Endometrium (tissue), 2 donors: ENCODE measurements around the gene SDK1.
"Not testable (repeated sequence)": the region's sequence is repeated elsewhere in the genome, so short reads cannot be mapped to it uniquely, and the experiment has no call there.

Source experiments
- FAIRE-seq: peaks from 2 replicates; lab custom pipeline; 2012; peaks lifted over from hg19 to GRCh38; lab: Jason Lieb, UNC
- donor health status: control.
- donor health status: control.

SDK1 gene

GRCh38 chr7:4255336-4255735 lies 954.3 kb downstream of the SDK1 start:
- FAIRE-seq = no peak

DNA sequence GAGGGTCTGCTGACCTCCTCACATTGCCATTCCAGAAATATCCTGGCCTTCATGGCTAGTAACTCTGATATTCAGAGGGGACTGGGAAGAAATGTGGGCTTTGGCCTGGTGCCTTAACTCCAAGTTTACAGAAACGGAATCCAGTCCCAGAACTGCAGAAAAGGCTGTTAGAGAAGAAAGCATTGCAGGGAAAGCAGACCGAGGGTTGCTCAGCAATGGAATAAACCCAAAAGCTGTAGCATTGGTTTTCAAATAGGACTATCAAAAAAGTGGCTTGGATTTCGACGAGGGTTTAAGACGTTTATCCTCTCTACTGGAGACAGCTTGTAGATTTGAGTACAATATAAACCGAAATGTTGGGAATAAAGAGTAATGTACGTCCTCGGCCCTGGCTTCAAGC lies 955.2 kb downstream of the SDK1 start:
- no peak for FAIRE-seq

DNA sequence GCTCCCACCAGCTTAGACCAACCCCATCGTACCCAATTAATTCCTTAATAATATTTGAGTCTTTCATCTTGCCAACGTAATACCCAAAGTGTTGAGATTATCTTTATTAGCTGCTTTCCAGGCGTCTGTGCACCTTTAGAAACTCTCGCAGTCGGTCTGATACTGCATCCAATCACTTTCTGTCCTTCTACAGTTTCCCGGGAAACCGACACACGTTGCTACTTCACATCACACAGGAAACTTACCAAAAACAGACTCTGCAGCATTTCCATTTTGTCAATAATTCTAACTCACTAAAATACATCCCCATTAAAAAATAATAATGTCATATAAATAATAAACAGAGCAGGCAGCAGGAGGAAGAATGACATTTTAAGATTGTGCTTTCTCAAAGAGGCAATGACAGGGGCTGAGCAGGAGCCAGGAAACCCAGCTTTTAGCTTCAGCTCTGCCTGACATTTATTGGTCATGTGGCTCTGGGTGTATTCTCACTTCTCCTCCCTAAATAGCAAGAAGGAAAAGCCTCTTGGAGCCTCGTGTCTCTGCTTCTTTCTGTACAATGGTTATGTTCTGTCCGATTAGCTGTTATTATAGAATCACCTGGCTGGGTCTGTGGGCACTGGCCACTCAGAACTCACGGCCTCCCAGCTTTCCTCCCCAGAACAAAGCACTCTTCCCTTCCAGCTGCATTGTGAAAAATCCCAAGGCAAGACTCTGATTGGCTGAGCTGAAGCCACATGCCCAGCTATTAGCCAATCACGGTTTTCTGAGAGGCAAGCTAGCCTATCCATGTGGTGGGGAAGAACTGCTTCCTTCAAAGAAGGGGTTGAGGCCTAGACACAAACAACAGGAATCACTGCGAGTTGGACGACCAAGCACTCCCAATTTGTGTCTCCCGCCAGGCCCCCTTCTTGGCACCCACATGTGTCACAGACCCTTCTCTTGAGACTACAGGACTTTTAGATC lies 956.4 kb downstream of the SDK1 start:
- FAIRE-seq = no peak

GRCh38 chr7:4260116-4260515 lies 959.1 kb downstream of the SDK1 start:
- not testable (repeated sequence) for FAIRE-seq

DNA sequence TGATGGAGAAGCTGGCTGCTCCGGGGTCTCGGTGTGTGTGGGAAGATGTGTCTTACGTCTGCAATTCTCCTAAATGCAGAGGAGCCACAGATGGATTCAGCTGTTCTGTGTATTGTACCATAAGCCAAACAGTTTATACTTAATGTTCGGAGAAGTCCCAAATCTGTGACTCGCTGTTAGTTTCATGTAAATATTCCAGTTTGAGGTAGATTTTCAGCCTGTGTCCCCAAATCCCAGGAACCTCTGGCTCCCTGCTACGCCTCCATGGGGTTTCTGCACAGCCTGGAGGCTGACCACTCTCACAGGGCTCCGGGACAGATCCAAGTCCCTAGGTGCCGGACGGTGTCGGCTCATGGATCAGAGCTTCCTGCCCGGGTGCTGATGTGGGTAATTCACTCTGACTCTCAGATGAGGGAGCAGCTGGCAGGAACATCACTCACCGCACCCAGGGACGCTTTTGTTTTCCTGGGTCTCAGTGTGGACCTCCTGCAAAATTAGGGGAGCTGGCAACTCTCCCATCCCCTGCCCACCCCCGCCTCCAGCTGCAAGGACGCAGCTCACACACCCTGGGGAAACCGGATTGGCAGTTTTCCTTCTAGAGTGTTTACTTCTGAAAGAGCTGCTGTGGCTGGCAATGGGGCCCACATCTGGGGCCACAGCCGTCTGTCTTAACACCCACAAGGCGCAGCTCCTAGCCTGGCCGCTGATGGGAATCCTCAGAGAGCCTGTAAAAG lies 960.0 kb downstream of the SDK1 start:
- FAIRE-seq = no peak

GRCh38 chr7:4261601-4261960 lies 960.5 kb downstream of the SDK1 start:
- no peak for FAIRE-seq

DNA sequence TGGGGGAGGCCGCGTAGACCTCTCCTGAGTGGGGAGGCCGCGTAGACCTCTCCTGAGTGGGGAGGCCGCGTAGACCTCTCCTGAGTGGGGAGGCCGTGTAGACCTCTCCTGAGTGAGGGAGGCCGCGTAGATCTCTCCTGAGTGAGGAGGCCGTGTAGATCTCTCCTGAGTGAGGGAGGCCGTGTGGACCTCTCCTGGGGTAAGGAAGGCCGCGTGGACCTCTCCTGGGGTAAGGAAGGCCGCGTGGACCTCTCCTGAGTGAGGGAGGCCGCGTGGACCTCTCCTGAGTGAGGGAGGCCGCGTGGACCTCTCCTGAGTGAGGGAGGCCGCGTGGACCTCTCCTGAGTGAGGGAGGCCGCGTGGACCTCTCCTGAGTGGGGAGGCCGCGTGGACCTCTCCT lies 963.2 kb downstream of the SDK1 start:
- not testable (repeated sequence) for FAIRE-seq

DNA sequence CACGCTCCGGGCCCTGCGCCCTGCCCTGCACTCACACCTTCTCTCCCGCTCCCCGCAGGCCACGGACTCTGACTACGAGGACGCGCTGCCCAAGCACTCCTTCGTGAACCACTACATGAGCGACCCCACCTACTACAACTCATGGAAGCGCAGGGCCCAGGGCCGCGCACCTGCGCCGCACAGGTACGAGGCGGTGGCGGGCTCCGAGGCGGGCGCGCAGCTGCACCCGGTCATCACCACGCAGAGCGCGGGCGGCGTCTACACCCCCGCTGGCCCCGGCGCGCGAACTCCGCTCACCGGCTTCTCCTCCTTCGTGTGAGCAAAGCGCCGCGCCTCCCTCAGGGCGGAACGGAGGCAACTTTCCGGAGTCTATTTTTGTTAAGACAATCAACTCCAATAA lies 964.0 kb downstream of the SDK1 start:
- no peak for FAIRE-seq

DNA sequence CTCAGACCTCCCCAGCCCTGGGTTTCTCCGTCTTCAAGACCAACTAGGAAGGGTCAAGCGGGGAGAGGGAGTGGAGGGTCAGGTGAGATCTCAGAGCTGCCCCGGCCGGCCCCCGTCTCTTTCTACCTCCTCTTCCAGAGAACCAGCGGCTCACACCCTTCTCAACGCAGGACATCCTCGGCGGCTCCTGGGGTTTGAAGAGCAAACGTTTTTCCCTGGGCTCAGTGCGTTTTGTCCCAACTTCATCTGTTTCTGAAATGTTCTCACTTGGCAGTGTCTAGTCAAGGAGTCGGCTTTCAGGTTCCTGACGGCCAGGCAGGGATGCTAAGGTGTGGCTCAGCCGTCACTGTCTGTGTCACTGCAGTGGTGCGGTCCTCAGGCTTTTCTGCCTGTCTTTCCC lies 964.6 kb downstream of the SDK1 start:
- no peak for FAIRE-seq

DNA sequence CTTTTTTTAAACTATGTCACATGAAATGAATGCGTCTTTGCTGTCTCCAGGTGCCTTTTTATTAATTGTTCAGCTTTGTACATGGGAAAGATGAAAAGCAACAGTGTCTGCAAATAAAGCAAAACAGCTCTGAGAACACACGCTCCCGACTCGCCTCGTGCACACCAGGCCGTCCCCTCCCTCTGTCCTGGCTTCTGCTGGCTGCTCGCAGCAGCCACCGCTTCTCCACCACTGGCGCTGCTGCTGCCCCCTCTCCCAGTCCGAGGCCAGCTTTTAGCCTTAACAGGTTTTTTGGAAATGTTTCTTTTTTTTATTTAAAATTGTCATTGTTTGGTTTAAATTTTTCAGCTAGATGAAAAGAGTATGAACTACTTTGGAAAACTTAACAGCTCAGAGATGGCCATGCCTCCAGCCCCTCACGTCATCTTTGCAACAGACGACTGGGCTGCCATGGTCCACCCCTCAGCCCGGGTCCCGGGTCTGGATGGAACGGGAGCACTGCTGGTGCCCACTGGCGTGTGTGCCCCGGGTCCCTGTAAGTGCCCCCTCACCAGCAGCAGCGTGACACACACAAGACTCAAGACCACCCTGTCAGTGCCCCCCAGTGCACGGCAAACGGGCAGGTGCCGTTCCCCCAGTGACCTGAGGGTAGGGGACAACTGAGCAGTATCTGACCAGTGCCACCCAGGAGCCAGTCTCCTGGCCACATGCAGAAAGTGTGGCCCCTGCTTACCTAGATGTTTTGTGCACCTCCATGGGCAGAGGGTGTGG lies 965.4 kb downstream of the SDK1 start:
- no peak for FAIRE-seq

DNA sequence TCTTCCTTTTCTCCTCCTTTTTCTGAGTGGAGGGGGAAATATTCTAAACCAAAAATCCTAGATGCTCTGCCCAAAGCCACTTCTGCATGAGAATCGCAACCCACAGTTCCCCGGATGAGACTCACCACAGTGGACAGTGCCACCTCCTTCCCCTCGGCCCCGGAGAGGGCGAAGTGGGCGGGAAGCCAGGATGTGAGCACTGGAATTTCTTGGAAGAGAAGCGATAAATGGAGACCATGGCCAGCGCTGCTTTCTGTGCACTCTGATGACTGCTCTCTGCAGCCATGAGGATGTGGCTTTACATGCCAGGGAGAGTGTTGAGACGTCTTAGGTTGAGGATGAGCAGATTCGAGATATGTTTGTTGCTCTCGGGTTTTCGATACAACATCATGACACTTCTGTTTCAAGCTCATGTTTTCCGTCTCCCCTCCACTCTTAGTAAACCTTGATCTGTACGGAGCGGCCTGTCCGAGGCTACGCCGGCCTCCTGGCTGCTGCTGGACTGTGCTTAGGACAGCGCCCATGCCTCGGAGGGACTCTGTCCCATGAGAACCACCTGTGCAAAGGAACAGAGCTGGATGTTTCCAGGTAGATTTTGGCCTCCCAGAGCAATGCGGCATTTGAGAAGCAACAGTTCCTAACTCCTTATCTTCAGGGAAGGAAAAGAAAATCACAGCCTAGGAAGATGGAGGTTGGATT lies 966.4 kb downstream of the SDK1 start:
- FAIRE-seq = no peak

DNA sequence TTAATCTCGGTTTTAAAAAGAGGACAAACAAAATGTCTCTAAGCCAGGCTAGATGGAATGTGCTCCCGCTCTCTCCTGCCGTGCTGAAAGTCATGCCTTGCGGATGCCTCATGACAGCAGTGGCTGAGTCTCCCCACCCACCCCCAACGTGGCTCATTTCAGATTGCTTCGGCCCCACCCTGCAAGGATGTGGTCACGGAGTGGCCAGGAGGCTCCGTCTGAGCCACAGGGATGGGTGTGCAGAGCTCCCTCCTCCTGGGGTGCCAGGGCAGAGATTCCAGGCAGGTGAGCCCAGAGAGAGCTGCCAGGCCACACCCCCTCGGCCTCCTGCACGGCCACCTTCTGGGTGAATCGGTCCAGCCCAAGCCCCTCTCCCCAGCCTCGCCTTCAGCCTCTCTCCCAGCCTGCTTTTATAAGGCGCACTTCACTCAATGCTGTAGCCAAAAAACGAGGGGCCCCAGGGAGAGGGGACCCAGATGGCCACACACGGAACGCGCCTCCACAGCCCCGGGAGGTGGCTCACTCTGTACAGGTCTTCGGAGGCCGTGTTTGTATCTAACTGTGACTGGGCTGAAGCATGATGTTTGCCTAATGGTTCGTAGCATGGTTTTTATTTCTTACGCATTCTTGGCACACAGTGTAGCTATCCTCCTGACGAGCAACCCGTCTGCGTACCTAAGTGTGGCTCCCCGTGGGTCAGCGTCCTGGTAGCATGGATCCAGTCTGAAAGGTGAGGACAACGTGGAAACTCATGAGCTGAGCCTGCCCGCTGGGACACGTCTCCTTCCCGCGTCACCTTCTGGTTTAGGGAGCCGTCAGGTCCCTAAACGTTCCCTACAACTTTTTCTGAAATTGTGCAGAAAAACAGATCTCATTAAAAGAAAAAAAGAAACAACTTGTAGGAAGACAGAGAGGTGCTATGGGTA lies 967.3 kb downstream of the SDK1 start:
- FAIRE-seq = no peak

DNA sequence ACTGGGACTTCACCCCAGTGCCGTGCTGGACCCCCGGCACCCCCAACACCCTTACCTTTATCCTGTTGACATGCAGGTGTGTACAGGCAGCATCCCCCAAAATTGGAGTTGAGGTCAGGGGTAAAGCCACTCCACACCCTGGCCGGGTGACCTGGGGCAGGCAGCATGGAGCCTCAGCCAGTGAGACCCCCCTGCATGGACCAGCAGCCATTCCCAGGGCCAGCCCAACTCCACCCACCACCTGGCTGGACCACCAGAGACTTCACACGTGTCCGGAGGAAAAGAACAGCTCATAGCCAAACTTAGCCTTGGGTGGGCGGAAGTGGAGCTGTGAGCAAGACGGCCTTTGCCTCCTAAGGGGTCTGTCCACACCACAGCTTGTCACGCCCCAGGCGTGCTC lies 968.0 kb downstream of the SDK1 start:
- FAIRE-seq = no peak

- no peak for FAIRE-seq
These were observed 968.7 kb downstream of the SDK1 start for GRCh38 chr7:4269746-4270145.

DNA sequence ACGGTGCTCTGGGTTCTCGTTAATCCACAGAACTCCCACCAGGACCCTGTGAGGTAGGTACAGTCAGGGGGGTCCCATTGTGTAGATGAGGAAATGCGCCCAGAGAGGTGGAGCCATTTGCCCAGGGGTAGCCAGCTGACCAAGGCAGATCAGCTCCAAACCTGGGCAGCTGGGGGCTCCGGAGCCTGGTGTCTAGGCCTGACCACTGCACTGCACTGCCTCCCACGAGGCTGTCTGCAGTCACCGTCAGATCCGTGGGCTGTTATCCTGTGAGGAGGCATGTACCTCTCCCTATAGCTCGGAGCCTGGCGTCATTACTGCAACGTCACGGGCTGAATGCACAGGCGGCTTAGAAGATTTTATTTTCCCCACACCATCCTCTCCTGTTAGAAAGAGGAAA lies 969.2 kb downstream of the SDK1 start:
- no peak for FAIRE-seq

- no peak for FAIRE-seq
These were observed 970.1 kb downstream of the SDK1 start for GRCh38 chr7:4270941-4271715.

GRCh38 chr7:4271716-4272015 lies 970.6 kb downstream of the SDK1 start:
- FAIRE-seq = no peak

DNA sequence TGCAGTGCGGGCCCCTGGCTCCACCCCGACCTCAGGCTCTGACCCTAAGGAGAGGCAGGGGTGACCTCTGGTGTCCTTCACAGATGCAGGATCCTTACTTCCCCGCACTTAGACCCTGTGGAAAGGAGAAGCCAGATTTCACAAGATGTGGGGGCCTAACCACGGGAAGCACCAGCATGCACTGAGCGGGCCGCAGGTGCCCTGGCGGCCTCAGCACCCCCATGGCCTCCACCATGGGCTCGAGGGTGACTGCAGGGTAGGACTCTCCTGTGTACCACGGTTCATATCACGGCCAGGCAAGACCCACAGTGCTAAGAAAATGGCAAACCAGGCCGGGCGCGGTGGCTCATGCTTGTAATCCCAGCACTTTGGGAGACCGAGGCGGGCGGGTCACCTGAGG lies 971.1 kb downstream of the SDK1 start:
- FAIRE-seq = no peak

GRCh38 chr7:4273566-4274230 lies 972.6 kb downstream of the SDK1 start:
- no peak for FAIRE-seq

DNA sequence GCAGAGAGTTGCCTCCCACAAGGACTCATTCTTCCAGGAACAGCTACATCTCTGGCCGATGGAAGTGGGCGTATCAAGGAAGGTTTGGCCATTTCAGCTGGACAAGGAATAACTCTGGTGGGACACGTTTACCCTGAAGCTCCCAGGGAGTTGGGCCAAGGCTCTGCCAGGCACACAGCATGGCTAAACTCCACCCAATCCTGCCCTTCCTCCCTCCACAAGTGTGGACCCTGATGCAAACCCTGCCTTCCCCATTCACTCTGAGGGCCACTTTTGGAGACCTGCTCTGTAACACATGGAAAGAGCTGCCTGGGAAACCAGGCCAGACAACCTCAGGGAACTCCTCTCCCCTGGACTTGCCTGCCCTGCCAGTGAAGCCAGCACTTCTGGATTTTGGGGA lies 973.2 kb downstream of the SDK1 start:
- no peak for FAIRE-seq
